Spinal cord (tissue), 10 donors: ENCODE results near the gene SLC17A7. TPM values are rescaled to one million over a fixed set of nuclear protein-coding genes. Genes with fewer than 3 reads are reported as not detected.
A peak's percentile ranks its signal among the peaks of the same experiment; 100 is the strongest.

Experiments
- DNase-seq, 6 donors: peaks; one replicate each; pipeline versions ENCODE4 v3.0.0 to v3.0.0-alpha.2; 2013 to 2015; ENCODE audit warnings: low spot score in 6 of 6, low read depth in 4 of 6
- H3K27ac ChIP-seq: one replicate; pipeline ENCODE4 v1.5.1; 2013; ENCODE audit warnings: low read depth, low read length, control low read depth
- H3K27me3 ChIP-seq: one replicate; pipeline ENCODE4 v1.6.1; 2013; ENCODE audit warnings: low read length; ENCODE audit not compliant: control insufficient read depth, insufficient read depth
- H3K36me3 ChIP-seq: one replicate; pipeline ENCODE4 v1.6.1; 2013; ENCODE audit warnings: low read length; ENCODE audit not compliant: control insufficient read depth, insufficient read depth
- H3K4me1 ChIP-seq: one replicate; pipeline ENCODE4 v1.6.1; 2013; ENCODE audit warnings: low read length; ENCODE audit not compliant: control insufficient read depth, insufficient read depth
- H3K4me3 ChIP-seq: one replicate; pipeline ENCODE4 v1.5.1; 2013; ENCODE audit warnings: low read depth, low read length, control low read depth
- H3K9me3 ChIP-seq: one replicate; pipeline ENCODE4 v1.6.1; 2013; ENCODE audit warnings: low read length; ENCODE audit not compliant: control insufficient read depth, insufficient read depth
- WGBS: methylation state at CpG from one replicate; pipeline ENCODE4 v1.1.5; 2013; ENCODE audit warnings: missing lambda C conversion rate; ENCODE audit not compliant: insufficient coverage; 5-methylcytosine and 5-hydroxymethylcytosine counted together
- long read RNA-seq, 4 donors: transcript quantifications; one replicate each; lab custom pipeline, GENCODE V29; 2026
- polyA plus RNA-seq, 2 donors: library from polyadenylated mRNA; unstranded; fragments of 120-200 nt; gene quantifications; one replicate each; pipeline ENCODE4 v1.2.1, GENCODE V29; 2013; ENCODE audit not compliant: insufficient read length in 2 of 2
- total RNA-seq, 2 donors: library from RNA; depleted of rRNA in 1 of 2; stranded (reverse); fragments of 120-200 nt in 1 of 2; fragments of >200 nt in 1 of 2; gene quantifications; one replicate each; pipeline versions ENCODE4 v1.2.3 to v1.2.4, GENCODE V29; 2013 to 2014
- donor health status: healthy.

SLC17A7 gene
- 1 to 10 TPM in 1 of 2 donors, under 1 TPM in 1; 0.55 to 4.2 TPM for total RNA-seq
- polyA plus RNA-seq = 1 to 10 TPM in 1 of 2 donors, under 1 TPM in 1; 0.51 to 1.1 TPM
- long read RNA-seq, donor 1, partial matches to known transcripts = 165 of 176 reads
- long read RNA-seq, donor 1, other reads (novel, unspliced or antisense) = 11 of 176 reads
- long read RNA-seq, donor 2 = 0 reads
- long read RNA-seq, donor 3 = 0 reads
- long read RNA-seq, donor 4 = 0 reads

GRCh38 chr19:49441210-49441959 is at the start of gene SLC17A7:
Gene SLC17A7, minus strand, starts transcription at chr19:49441527. Its CDS starts 148 bp downstream, at chr19:49441379.
- no peak within 1 kb of the TSS for H3K27ac ChIP-seq
- H3K36me3 ChIP-seq = peaks cover 7% of the 10 kb centered on the region
- H3K4me3 ChIP-seq = no peak within 1 kb of the TSS
- H3K27me3 ChIP-seq = peaks cover 66% of the 10 kb centered on the region
- H3K4me1 ChIP-seq = peaks cover 29% of the 10 kb centered on the region
- 3% methylated on average over 53 of the region's 56 CpGs for WGBS
- peak in 1 of 6 donors; percentile 72 for DNase-seq
- H3K9me3 ChIP-seq = no peaks in the 10 kb centered on the region

- Histone ChIP-seq H3K9me3 (no peaks in the 10 kb centered on the region), H3K27me3 (no peaks in the 10 kb centered on the region), H3K36me3 (peaks cover 37% of the 10 kb centered on the region), H3K27ac (no peak overlapping the region), H3K4me3 (no peak overlapping the region), H3K4me1 (peaks cover 35% of the 10 kb centered on the region)
- DNase-seq = no peak
- 92% methylated on average over 15 of the region's 27 CpGs for WGBS
Observed at GRCh38 chr19:49490287-49491029, 49.1 kb upstream of the SLC17A7 start.

GRCh38 chr19:49489601-49490167 is 48.4 kb upstream of the SLC17A7 start:
- Histone ChIP-seq H3K27me3 (no peaks in the 10 kb centered on the region), H3K4me3 (peak overlapping the region; percentile 100), H3K4me1 (peaks cover 33% of the 10 kb centered on the region), H3K36me3 (peaks cover 37% of the 10 kb centered on the region), H3K27ac (no peak overlapping the region), H3K9me3 (no peaks in the 10 kb centered on the region)
- no peak for DNase-seq
- 83% methylated on average over 13 of the region's 15 CpGs for whole genome bisulfite sequencing

- H3K27me3 ChIP-seq = no peaks in the 10 kb centered on the region
- peak overlapping the region; percentile 100 for H3K4me3 ChIP-seq
- DNase-seq = no peak
- no peaks in the 10 kb centered on the region for H3K9me3 ChIP-seq
- WGBS = 16% methylated on average over 5 of the region's 15 CpGs
- H3K36me3 ChIP-seq = peaks cover 37% of the 10 kb centered on the region
- H3K27ac ChIP-seq = no peak overlapping the region
- peaks cover 33% of the 10 kb centered on the region for H3K4me1 ChIP-seq
Observed at GRCh38 chr19:49488863-49489537, 47.7 kb upstream of the SLC17A7 start.

GRCh38 chr19:49488046-49488862 is 46.9 kb upstream of the SLC17A7 start:
- Histone ChIP-seq H3K4me1 (peaks cover 33% of the 10 kb centered on the region), H3K27me3 (no peaks in the 10 kb centered on the region), H3K9me3 (no peaks in the 10 kb centered on the region), H3K27ac (peak overlapping the region; percentile 92), H3K36me3 (peaks cover 35% of the 10 kb centered on the region), H3K4me3 (peak overlapping the region; percentile 100)
- WGBS = 1% methylated on average over 25 of the region's 26 CpGs
- peak in 1 of 6 donors; percentile 26 for DNase-seq

GRCh38 chr19:49487277-49488045 is 46.1 kb upstream of the SLC17A7 start, which contains the start of gene RPL13A:
Gene RPL13A, plus strand, starts transcription at chr19:49487608. Its CDS starts 22 bp downstream, at chr19:49487630.
- WGBS = 0% methylated on average over 57 of the region's 57 CpGs
- Histone ChIP-seq H3K36me3 (peaks cover 33% of the 10 kb centered on the region), H3K27me3 (no peaks in the 10 kb centered on the region), H3K27ac (peak within 1 kb of the TSS; percentile 92), H3K9me3 (no peaks in the 10 kb centered on the region), H3K4me1 (peaks cover 33% of the 10 kb centered on the region), H3K4me3 (peak within 1 kb of the TSS; percentile 100)
- peak; percentile 99 to 100 (median 100) for DNase-seq

- Histone ChIP-seq H3K36me3 (peaks cover 26% of the 10 kb centered on the region), H3K27ac (peak overlapping the region; percentile 89), H3K27me3 (no peaks in the 10 kb centered on the region), H3K4me3 (peak overlapping the region; percentile 100), H3K9me3 (no peaks in the 10 kb centered on the region), H3K4me1 (peaks cover 33% of the 10 kb centered on the region)
- 52% methylated on average over 16 of the region's 23 CpGs for WGBS
- DNase-seq = no peak
Observed at GRCh38 chr19:49486710-49487276, 45.5 kb upstream of the SLC17A7 start.

GRCh38 chr19:49486232-49486631 is 44.9 kb upstream of the SLC17A7 start:
- 91% methylated on average over 7 of the region's 7 CpGs for WGBS
- Histone ChIP-seq H3K9me3 (no peaks in the 10 kb centered on the region), H3K27me3 (no peaks in the 10 kb centered on the region), H3K4me3 (no peak overlapping the region), H3K27ac (no peak overlapping the region), H3K36me3 (peaks cover 23% of the 10 kb centered on the region), H3K4me1 (peaks cover 33% of the 10 kb centered on the region)
- no peak for DNase-seq
